ENCODE results near the gene TLN1. TPM values are rescaled to one million over a fixed set of nuclear protein-coding genes. Genes with fewer than 3 reads are reported as not detected.
A peak's percentile ranks its signal among the peaks of the same experiment; 100 is the strongest.

Gene TLN1
- total RNA-seq, 2 donors from 2014 or later: 273 to 370 TPM

DNA sequence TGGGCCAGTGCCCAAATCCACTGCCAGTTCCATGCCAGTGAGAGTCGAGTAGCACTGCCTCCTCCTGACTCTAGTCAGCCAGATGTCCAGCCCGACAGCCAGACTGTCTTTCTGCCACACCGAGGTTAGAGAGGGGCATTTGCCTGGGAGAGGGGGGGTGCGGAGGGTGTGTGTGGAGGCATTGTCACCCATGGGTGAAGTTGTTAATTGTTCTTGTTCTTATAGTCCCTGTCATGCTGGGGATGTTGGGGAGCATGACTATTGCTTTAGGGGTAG is 18.2 kb upstream of the TLN1 start:
- Histone ChIP-seq H3K4me3 (peak overlapping the region in 1 of 2 donors; percentile 84), H3K27ac (peak overlapping the region; percentile 94 to 95), H3K27me3 (no peaks in the 10 kb centered on the region), H3K36me3 (peaks cover 44% of the 10 kb centered on the region), H3K4me1 (peaks cover 0 to 50% of the 10 kb centered on the region in 2 donors), H3K9me3 (no peaks in the 10 kb centered on the region)
- TF ChIP-seq, protein P1, sequence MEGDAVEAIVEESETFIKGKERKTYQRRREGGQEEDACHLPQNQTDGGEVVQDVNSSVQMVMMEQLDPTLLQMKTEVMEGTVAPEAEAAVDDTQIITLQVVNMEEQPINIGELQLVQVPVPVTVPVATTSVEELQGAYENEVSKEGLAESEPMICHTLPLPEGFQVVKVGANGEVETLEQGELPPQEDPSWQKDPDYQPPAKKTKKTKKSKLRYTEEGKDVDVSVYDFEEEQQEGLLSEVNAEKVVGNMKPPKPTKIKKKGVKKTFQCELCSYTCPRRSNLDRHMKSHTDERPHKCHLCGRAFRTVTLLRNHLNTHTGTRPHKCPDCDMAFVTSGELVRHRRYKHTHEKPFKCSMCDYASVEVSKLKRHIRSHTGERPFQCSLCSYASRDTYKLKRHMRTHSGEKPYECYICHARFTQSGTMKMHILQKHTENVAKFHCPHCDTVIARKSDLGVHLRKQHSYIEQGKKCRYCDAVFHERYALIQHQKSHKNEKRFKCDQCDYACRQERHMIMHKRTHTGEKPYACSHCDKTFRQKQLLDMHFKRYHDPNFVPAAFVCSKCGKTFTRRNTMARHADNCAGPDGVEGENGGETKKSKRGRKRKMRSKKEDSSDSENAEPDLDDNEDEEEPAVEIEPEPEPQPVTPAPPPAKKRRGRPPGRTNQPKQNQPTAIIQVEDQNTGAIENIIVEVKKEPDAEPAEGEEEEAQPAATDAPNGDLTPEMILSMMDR (IDR thresholded peaks at IDR 0.05): no peak
- DNase-seq (ENCODE audit: low spot score): no peak

DNA sequence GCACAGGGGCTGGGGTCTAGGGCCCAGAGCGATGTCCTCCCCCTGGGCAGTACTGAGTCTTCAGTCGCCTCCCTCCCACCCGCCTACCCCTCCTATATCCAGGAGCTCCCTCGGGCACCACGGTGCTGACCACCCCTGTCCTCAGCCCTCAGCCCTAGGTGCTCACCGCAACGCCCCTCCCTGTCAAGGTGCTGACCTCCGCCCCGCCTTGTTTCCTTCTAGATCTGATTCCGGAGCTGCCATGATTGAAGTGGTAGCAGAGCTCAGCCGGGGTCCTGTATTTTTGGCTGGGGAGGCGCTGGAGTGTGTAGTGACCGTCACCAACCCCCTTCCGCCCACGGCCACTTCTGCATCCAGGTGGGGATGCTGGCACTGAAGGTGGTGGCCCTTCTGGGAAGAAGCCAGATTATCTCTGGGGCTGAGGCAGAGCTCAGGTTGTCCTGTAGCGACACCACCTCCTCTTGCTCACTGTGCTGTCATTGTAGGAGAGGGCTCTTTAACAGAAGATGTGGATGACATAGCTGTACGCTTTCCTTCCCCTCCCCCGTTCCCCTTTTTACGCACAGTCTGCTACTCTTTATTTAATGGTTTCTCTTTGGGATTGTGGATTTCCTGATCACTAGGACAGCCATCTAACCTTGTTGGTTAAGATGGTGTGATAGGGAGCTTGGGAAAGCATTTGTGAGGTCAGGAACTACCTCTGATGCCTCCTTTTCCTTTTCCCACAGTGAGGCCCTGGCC is 17.7 kb upstream of the TLN1 start:
- no peaks in the 10 kb centered on the region for H3K9me3 ChIP-seq
- peak overlapping the region; percentile 84 to 86 for H3K4me3 ChIP-seq
- TF ChIP-seq, protein P1 (IDR thresholded peaks at IDR 0.05): no peak
- H3K36me3 ChIP-seq: peaks cover 46% of the 10 kb centered on the region
- H3K27me3 ChIP-seq: no peaks in the 10 kb centered on the region
- H3K4me1 ChIP-seq: peaks cover 0 to 55% of the 10 kb centered on the region in 2 donors
- H3K27ac ChIP-seq: peak overlapping the region; percentile 94 to 95
- DNase-seq (ENCODE audit: low spot score): no peak

DNA sequence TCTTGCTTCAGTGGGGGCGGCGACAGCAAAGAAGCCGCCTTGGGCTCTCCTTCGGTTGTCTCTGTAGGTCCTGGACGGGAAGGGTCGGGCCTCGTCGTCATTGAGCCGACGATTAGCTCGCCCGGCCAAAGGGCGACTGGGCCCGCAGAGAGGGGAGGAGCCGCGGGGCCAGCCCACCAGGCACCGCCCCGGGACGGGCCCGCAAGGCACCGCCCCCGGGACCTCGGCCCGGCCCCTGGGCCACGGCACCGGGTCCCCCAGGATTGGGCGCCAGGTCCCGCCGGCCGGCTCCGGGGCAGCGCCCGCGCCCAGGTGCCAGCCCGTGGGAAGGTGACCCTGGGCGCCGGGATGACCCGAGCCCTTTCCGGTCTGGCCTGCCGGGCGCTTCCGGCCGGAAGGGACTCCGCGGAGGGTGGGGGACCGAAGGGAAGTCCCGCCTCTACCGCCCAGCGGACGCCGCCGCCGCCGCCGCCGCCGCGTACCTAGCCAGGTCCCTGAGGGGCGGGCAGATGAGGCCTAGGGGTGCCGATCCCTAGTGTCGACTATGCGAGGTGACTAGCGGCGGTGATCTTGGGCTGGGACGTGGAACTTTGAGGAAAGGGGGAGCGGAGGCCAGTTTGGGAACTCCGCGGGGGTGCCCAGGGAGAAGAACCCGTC is 17.0 kb upstream of the TLN1 start, which contains the start of the genes GBA2 and RGP1:
Gene GBA2, minus strand, starts transcription at position 371 of the 657 bp plus-strand sequence. CDS start 524 bp downstream, outside the sequence.
Gene RGP1, plus strand, starts transcription at position 430 of the 657 bp plus-strand sequence. CDS start 469 bp downstream, outside the sequence.
- Histone ChIP-seq H3K9me3 (no peaks in the 10 kb centered on the region), H3K36me3 (peaks cover 50% of the 10 kb centered on the region), H3K4me1 (peaks cover 0 to 62% of the 10 kb centered on the region in 2 donors), H3K4me3 (peak within 1 kb of the TSS; percentile 84 to 86), H3K27ac (peak within 1 kb of the TSS; percentile 94 to 95), H3K27me3 (no peaks in the 10 kb centered on the region)
- DNase-seq (ENCODE audit: low spot score): peak; percentile 76
- TF ChIP-seq, protein P1 (IDR thresholded peaks at IDR 0.05): no peak

DNA sequence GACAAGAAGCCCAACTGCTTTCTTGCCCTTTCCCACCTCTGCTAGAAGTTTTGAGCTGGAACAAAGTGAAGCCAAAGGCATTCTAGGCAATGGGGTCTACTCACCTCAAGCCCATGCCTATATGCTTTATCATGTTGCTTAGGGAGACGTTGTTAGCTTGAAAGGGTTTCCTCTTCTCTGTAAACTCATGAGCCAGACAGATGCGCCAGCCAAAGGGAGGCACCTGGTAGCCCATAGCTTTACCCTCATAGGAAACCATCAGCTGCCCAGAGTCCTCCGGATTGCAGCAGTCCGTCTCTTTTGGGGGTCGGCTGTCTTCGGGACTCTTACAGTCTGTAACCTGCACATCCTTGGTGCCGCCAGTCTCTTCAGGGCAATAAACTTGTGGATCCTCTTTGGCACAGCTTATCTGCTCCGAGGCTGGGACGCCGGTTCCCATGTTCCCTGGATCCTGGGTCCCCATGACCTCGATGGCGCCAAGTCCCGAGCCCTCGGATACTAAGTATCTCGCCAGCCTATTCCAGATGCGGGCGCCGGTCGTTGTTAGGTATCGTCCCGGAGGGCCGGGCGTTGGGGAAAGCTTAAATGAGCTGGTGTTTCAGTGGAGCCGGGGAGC is 16.4 kb upstream of the TLN1 start:
- peaks cover 50% of the 10 kb centered on the region for H3K36me3 ChIP-seq
- H3K27ac ChIP-seq: peak overlapping the region; percentile 94 to 95
- H3K27me3 ChIP-seq: no peaks in the 10 kb centered on the region
- H3K4me1 ChIP-seq: peaks cover 0 to 65% of the 10 kb centered on the region in 2 donors
- DNase-seq (ENCODE audit: low spot score): no peak
- H3K9me3 ChIP-seq: no peaks in the 10 kb centered on the region
- peak overlapping the region; percentile 84 to 86 for H3K4me3 ChIP-seq
- TF ChIP-seq, protein P1 (IDR thresholded peaks at IDR 0.05): no peak

DNA sequence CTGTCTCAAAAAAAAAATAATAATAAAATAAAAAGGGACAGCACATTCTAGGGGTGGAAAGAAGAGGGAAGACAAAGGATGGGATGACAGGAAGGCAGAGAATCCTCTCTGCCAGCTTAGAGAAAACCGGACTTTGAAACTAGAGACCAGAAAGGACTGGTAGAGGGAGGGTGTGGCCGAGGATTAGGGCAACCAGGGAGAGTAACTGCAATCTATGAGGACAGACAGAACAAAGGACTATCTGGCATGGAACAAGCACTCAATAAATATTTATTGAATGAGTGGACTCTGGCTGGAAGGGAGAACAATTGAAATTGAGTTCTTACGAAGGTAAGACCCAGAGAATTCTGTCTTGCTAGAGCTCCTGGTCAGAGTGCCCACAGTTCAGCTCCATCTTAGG is 14.6 kb upstream of the TLN1 start:
- Histone ChIP-seq H3K9me3 (no peaks in the 10 kb centered on the region), H3K36me3 (peaks cover 50% of the 10 kb centered on the region), H3K4me1 (peaks cover 0 to 71% of the 10 kb centered on the region in 2 donors), H3K4me3 (peak overlapping the region; percentile 84 to 86), H3K27ac (peak overlapping the region; percentile 94 to 95), H3K27me3 (no peaks in the 10 kb centered on the region)
- TF ChIP-seq, protein P1 (IDR thresholded peaks at IDR 0.05): no peak
- DNase-seq (ENCODE audit: low spot score): no peak

All from right atrium auricular region (tissue), 2 donors.